Measurements from ENCODE around the gene LRRC15. TPM values are rescaled to one million over a fixed set of nuclear protein-coding genes. Genes with fewer than 3 reads are reported as not detected.

LRRC15 gene
- under 1 TPM in 3 of 4 donors, not detected in 1; 0.13 to 0.66 (median 0.34) TPM for total RNA-seq

- Histone ChIP-seq H3K27ac (replicated peaks in 1 of 4) (no peak within 1 kb of the TSS), H3K36me3 (no peaks in the 10 kb centered on the region), H3K9me3 (no peaks in the 10 kb centered on the region), H3K27me3 (peaks cover 0 to 46% (median 0%) of the 10 kb centered on the region in 4 donors), H3K4me3 (no peak within 1 kb of the TSS), H3K4me1 (peaks cover 0 to 21% (median 11%) of the 10 kb centered on the region in 4 donors)
- intact Hi-C loops (cut with DNase I) = no loop called here
- no peak for DNase-seq (ENCODE audit: extremely low spot score)
- WGBS = 21% methylated on average over 17 of the region's 21 CpGs
- TF ChIP-seq CTCF (IDR thresholded peaks at IDR 0.05) (no peak), EP300 (IDR thresholded peaks at IDR 0.05) (no peak), POLR2A (IDR thresholded peaks at IDR 0.05; ENCODE audit: low read depth) (no peak), POLR2AphosphoS5 (IDR thresholded peaks at IDR 0.05) (no peak)
These were observed at the start of gene LRRC15 for GRCh38 chr3:194369522-194370279. Gene LRRC15, minus strand, starts transcription at chr3:194369743. Its CDS starts 8,700 bp downstream, at chr3:194361043.

- DNase-seq (ENCODE audit: extremely low spot score) = no peak
- 94% methylated on average over 2 of the region's 2 CpGs for WGBS
- Histone ChIP-seq H3K9me3 (no peaks in the 10 kb centered on the region), H3K27me3 (no peaks in the 10 kb centered on the region), H3K36me3 (peaks cover 0 to 61% (median 20%) of the 10 kb centered on the region in 4 donors), H3K4me1 (peaks cover 0 to 16% (median 7%) of the 10 kb centered on the region in 4 donors), H3K4me3 (no peak overlapping the region), H3K27ac (replicated peaks in 1 of 4) (no peak overlapping the region)
- intact Hi-C loops (cut with DNase I) = no loop called here
- TF ChIP-seq POLR2AphosphoS5 (IDR thresholded peaks at IDR 0.05) = no peak
- TF ChIP-seq POLR2A (IDR thresholded peaks at IDR 0.05; ENCODE audit: low read depth) = no peak
- no peak for TF ChIP-seq EP300 (IDR thresholded peaks at IDR 0.05)
- no peak for TF ChIP-seq CTCF (IDR thresholded peaks at IDR 0.05)
These were observed 49.1 kb upstream of the LRRC15 start for GRCh38 chr3:194418671-194419070.

GRCh38 chr3:194407423-194407822 is 37.9 kb upstream of the LRRC15 start:
- intact Hi-C loops (cut with DNase I) = no loop called here
- no peaks in the 10 kb centered on the region for H3K9me3 ChIP-seq
- no peak for DNase-seq (ENCODE audit: extremely low spot score)
- TF ChIP-seq POLR2AphosphoS5 (IDR thresholded peaks at IDR 0.05) = no peak
- no peak for TF ChIP-seq CTCF (IDR thresholded peaks at IDR 0.05)
- TF ChIP-seq EP300 (IDR thresholded peaks at IDR 0.05) = no peak
- TF ChIP-seq POLR2A (IDR thresholded peaks at IDR 0.05; ENCODE audit: low read depth) = no peak
- no peak overlapping the region for H3K27ac ChIP-seq (replicated peaks in 1 of 4)
- WGBS = 89% methylated on average over 7 of the region's 7 CpGs
- peaks cover 4 to 73% (median 38%) of the 10 kb centered on the region in 4 donors for H3K36me3 ChIP-seq
- H3K27me3 ChIP-seq = no peaks in the 10 kb centered on the region
- no peaks in the 10 kb centered on the region for H3K4me1 ChIP-seq
- H3K4me3 ChIP-seq = no peak overlapping the region

GRCh38 chr3:194405766-194406165 is 36.2 kb upstream of the LRRC15 start:
- no peaks in the 10 kb centered on the region for H3K9me3 ChIP-seq
- TF ChIP-seq POLR2A (IDR thresholded peaks at IDR 0.05; ENCODE audit: low read depth) = no peak
- no peak for TF ChIP-seq POLR2AphosphoS5 (IDR thresholded peaks at IDR 0.05)
- no peak for TF ChIP-seq CTCF (IDR thresholded peaks at IDR 0.05)
- no peak for TF ChIP-seq EP300 (IDR thresholded peaks at IDR 0.05)
- no peaks in the 10 kb centered on the region for H3K27me3 ChIP-seq
- H3K4me1 ChIP-seq = no peaks in the 10 kb centered on the region
- 100% methylated on average over 2 of the region's 2 CpGs for WGBS
- intact Hi-C loops (cut with DNase I) = no loop called here
- H3K27ac ChIP-seq (replicated peaks in 1 of 4) = no peak overlapping the region
- no peak for DNase-seq (ENCODE audit: extremely low spot score)
- peaks cover 4 to 62% (median 29%) of the 10 kb centered on the region in 4 donors for H3K36me3 ChIP-seq
- no peak overlapping the region for H3K4me3 ChIP-seq
